H1 (cell line): ENCODE measurements around the gene MDM4. TPM values are rescaled to one million over a fixed set of nuclear protein-coding genes. Genes with fewer than 3 reads are reported as not detected.

ENCODE experiments used
- ASH2L ChIP-seq: fragments of 200-600, 300-600 bp; sonication (generic); IDR thresholded peaks from one replicate; pipeline ENCODE4 v1.7.1; 2017; ENCODE audit warnings: low read length
- POLR2A ChIP-seq, 2 experiments: IDR thresholded peaks; 1 replicate in 1 of 2; 2 replicates in 1 of 2; pipeline ENCODE4 v1.6.1; 2011; ENCODE audit warnings: low read depth in 2 of 2, low read length in 2 of 2, mild to moderate bottlenecking in 2 of 2; ENCODE audit errors: control extremely low read depth in 1 of 2
- SRF ChIP-seq: IDR thresholded peaks from 2 replicates; pipeline ENCODE4 v1.6.1; 2011; ENCODE audit warnings: mild to moderate bottlenecking, low read depth, low read length, moderate library complexity
- TBP ChIP-seq: IDR thresholded peaks from 2 replicates; pipeline ENCODE4 v1.6.1; 2011; ENCODE audit warnings: low read depth, low read length, improper control_type of control experiment
- polyA plus RNA-seq, 7 experiments: library from polyadenylated mRNA; depleted of rRNA in 3 of 7; stranded (reverse) in 5 of 7; unstranded in 2 of 7; fragments of >200 nt in 5 of 7; fragments of 200-250 nt in 2 of 7; gene quantifications; 1 replicate in 5 of 7; 2 replicates in 1 of 7; 4 replicates in 1 of 7; pipeline versions ENCODE4 v1.2.1 to v1.2.3, GENCODE V29; 2011 to 2013; ENCODE audit warnings: missing spikeins in 2 of 7, mixed read lengths in 2 of 7
- total RNA-seq: library from RNA; stranded (reverse); fragmentation: NEBNext Ultra II Directional; extraction: Animal tissue kit (Norgen Biotek cat#: 25700); gene quantifications from 2 replicates; pipeline ENCODE4 v1.2.1, GENCODE V29; 2021

MDM4 gene
- total and polyA plus RNA-seq, 2 of the 8 experiments (the other 6 are each of a cell fraction or from before 2014, with no cell fraction given), result 10.8 to 84.9 TPM

- TF ChIP-seq TBP (no peak), ASH2L (no peak), SRF (no peak), POLR2A (IDR thresholded peaks at IDR 0.05; ENCODE audit: control extremely low read depth in 1 of 2, low read depth in 2 of 2, low read length in 2 of 2) (no peak)
These were observed 47.6 kb downstream of the MDM4 start (continued) for GRCh38 chr1:204563780-204564179.
